Fibroblast of lung (primary cell): ENCODE data around the gene LTBP1. TPM values are rescaled to one million over a fixed set of nuclear protein-coding genes. Genes with fewer than 3 reads are reported as not detected.
A peak's percentile ranks its signal among the peaks of the same experiment; 100 is the strongest.

Source experiments
- DNase-seq, 2 donors: peaks; one replicate each; pipeline versions ENCODE4 v3.0.0 to v3.0.0-alpha.2; 2010; ENCODE audit warnings: low read depth in 2 of 2
- H2AFZ ChIP-seq: 2 replicates; pipeline ENCODE4 v1.5.1; 2012; ENCODE audit warnings: low read length, control low read depth, inconsistent platforms
- H3K27ac ChIP-seq: 2 replicates; pipeline ENCODE4 v1.5.1; 2011; ENCODE audit warnings: low read length, control low read depth; ENCODE audit not compliant: insufficient read depth
- H3K27me3 ChIP-seq: 2 replicates; pipeline ENCODE4 v1.5.1; 2011; ENCODE audit warnings: mild to moderate bottlenecking, low read length; ENCODE audit not compliant: control insufficient read depth, insufficient read depth
- H3K36me3 ChIP-seq: 2 replicates; pipeline ENCODE4 v1.5.1; 2011; ENCODE audit warnings: low read length; ENCODE audit not compliant: control insufficient read depth, insufficient read depth
- H3K4me1 ChIP-seq: 2 replicates; pipeline ENCODE4 v1.5.1; 2011; ENCODE audit warnings: low read length; ENCODE audit not compliant: control insufficient read depth, insufficient read depth; ENCODE audit errors: extremely low read depth
- H3K4me2 ChIP-seq: 2 replicates; pipeline ENCODE4 v1.5.1; 2011; ENCODE audit warnings: low read length, control low read depth; ENCODE audit not compliant: insufficient read depth; ENCODE audit errors: extremely low read depth
- H3K4me3 ChIP-seq, 4 experiments: fragments of 200-600 bp in 1 of 4; sonication (generic) in 1 of 4; replicated peaks in 1 of 4; 2 replicates each; pipeline ENCODE4 v1.5.1; 2011 to 2016; ENCODE audit warnings: low read length in 4 of 4, low read depth in 3 of 4, mild to moderate bottlenecking in 3 of 4, control low read depth in 2 of 4, inconsistent platforms in 1 of 4, mixed read lengths in 1 of 4; ENCODE audit not compliant: insufficient read depth in 1 of 4; ENCODE audit errors: control extremely low read depth in 1 of 4
- H3K79me2 ChIP-seq: 2 replicates; pipeline ENCODE4 v1.5.1; 2012; ENCODE audit warnings: mild to moderate bottlenecking, low read length, inconsistent platforms; ENCODE audit not compliant: control insufficient read depth, insufficient read depth
- H3K9ac ChIP-seq: 2 replicates; pipeline ENCODE4 v1.5.1; 2011; ENCODE audit warnings: mild to moderate bottlenecking, low read length, control low read depth; ENCODE audit not compliant: insufficient read depth
- H3K9me3 ChIP-seq: 2 replicates; pipeline ENCODE4 v1.5.1; 2012; ENCODE audit warnings: low read depth, low read length; ENCODE audit not compliant: control insufficient read depth, insufficient read depth
- H4K20me1 ChIP-seq: 2 replicates; pipeline ENCODE4 v1.5.1; 2011; ENCODE audit warnings: low read length; ENCODE audit not compliant: control insufficient read depth, insufficient read depth; ENCODE audit errors: extremely low read depth
- CTCF ChIP-seq, 2 donors: IDR thresholded peaks in 1 of 2; conservative IDR thresholded peaks in 1 of 2; 1 replicate in 1 of 2; 2 replicates in 1 of 2; pipeline ENCODE4 v1.5.1; 2011 to 2012; ENCODE audit warnings: low read length in 2 of 2, control low read depth in 1 of 2, inconsistent platforms in 1 of 2, low read depth in 1 of 2, mild to moderate bottlenecking in 1 of 2
- EZH2 ChIP-seq: IDR thresholded peaks from 2 replicates; pipeline ENCODE4 v1.5.1; 2012; ENCODE audit warnings: low read length, control low read depth, mild to moderate bottlenecking; ENCODE audit errors: missing control alignments
- polyA plus RNA-seq, 2 donors: library from polyadenylated mRNA; depleted of rRNA in 1 of 2; stranded (reverse) in 1 of 2; unstranded in 1 of 2; fragments of >200 nt; gene quantifications; 2 replicates each; pipeline ENCODE4 v1.2.1, GENCODE V29; 2011 to 2012; ENCODE audit warnings: missing spikeins in 1 of 2
- total RNA-seq: library from RNA; depleted of rRNA; stranded (reverse); fragments of >200 nt; gene quantifications from 2 replicates; pipeline ENCODE4 v1.2.1, GENCODE V29; 2014

Gene LTBP1
- total and polyA plus RNA-seq, 2 donors (not counting 1 experiment from before 2014, with no cell fraction given): 254 to 324 TPM

- no peak overlapping the region for H3K27ac ChIP-seq
- no peak overlapping the region for H2AFZ ChIP-seq
Measured at GRCh38 chr2:33443274-33443829, 496.6 kb downstream of the LTBP1 start.

GRCh38 chr2:33444967-33445366 is 498.2 kb downstream of the LTBP1 start:
- DNase-seq: no peak
- TF ChIP-seq CTCF (conservative IDR thresholded peaks at IDR 0.05 in 1 of 2, IDR thresholded peaks at IDR 0.05 in 1 of 2; ENCODE audit: low read depth in 1 of 2, low read length in 2 of 2): no peak
- no peak for TF ChIP-seq EZH2
- H3K79me2 ChIP-seq: no peaks in the 10 kb centered on the region

More at GRCh38 chr2:33443274-33443829, 496.6 kb downstream of the LTBP1 start:
- no peaks in the 10 kb centered on the region for H3K36me3 ChIP-seq
- H3K4me2 ChIP-seq: no peak overlapping the region
- no peaks in the 10 kb centered on the region for H3K9me3 ChIP-seq
- no peak overlapping the region for H3K9ac ChIP-seq
- H3K79me2 ChIP-seq: no peaks in the 10 kb centered on the region
- TF ChIP-seq CTCF (conservative IDR thresholded peaks at IDR 0.05 in 1 of 2, IDR thresholded peaks at IDR 0.05 in 1 of 2; ENCODE audit: low read depth in 1 of 2, low read length in 2 of 2): no peak
- TF ChIP-seq EZH2: no peak
- DNase-seq: peak; percentile 59 to 61
- no peaks in the 10 kb centered on the region for H3K27me3 ChIP-seq
- H3K4me3 ChIP-seq: no peak overlapping the region
- H3K4me1 ChIP-seq: no peaks in the 10 kb centered on the region
- H4K20me1 ChIP-seq: no peaks in the 10 kb centered on the region

GRCh38 chr2:33448220-33448899 is 501.6 kb downstream of the LTBP1 start:
- H3K9ac ChIP-seq: no peak overlapping the region

More at GRCh38 chr2:33444967-33445366, 498.2 kb downstream of the LTBP1 start:
- no peaks in the 10 kb centered on the region for H3K27me3 ChIP-seq
- no peak overlapping the region for H3K4me2 ChIP-seq
- H3K9ac ChIP-seq: no peak overlapping the region
- H3K9me3 ChIP-seq: no peaks in the 10 kb centered on the region
- no peaks in the 10 kb centered on the region for H4K20me1 ChIP-seq
- H3K4me1 ChIP-seq: no peaks in the 10 kb centered on the region
- no peak overlapping the region for H3K27ac ChIP-seq
- H3K4me3 ChIP-seq: no peak overlapping the region
- H2AFZ ChIP-seq: no peak overlapping the region
- no peaks in the 10 kb centered on the region for H3K36me3 ChIP-seq

More at GRCh38 chr2:33448220-33448899, 501.6 kb downstream of the LTBP1 start:
- Histone ChIP-seq H3K27me3 (no peaks in the 10 kb centered on the region), H3K9me3 (no peaks in the 10 kb centered on the region), H3K4me3 (no peak overlapping the region), H3K27ac (no peak overlapping the region), H2AFZ (no peak overlapping the region), H3K4me1 (no peaks in the 10 kb centered on the region), H3K79me2 (no peaks in the 10 kb centered on the region), H3K36me3 (no peaks in the 10 kb centered on the region), H3K4me2 (no peak overlapping the region), H4K20me1 (no peaks in the 10 kb centered on the region)
- TF ChIP-seq EZH2 (no peak), CTCF (conservative IDR thresholded peaks at IDR 0.05 in 1 of 2, IDR thresholded peaks at IDR 0.05 in 1 of 2; ENCODE audit: low read depth in 1 of 2, low read length in 2 of 2) (no peak)
- DNase-seq: no peak
